CD4-positive, alpha-beta T cell (primary cell): Measurements from ENCODE around the gene LINC00305. TPM values are rescaled to one million over a fixed set of nuclear protein-coding genes. Genes with fewer than 3 reads are reported as not detected.

ENCODE experiments used
- ATAC-seq: fragments of 200-7000 bp; cut with Tn5 transposase; one replicate; pipeline ENCODE4 v1.10.0; 2022; ENCODE audit warnings: mild to moderate bottlenecking; ENCODE audit not compliant: poor library complexity
- CTCF ChIA-PET: fragments of 350-600 bp; sonication (Branson Sonifier 250); formaldehyde crosslinking; loops from one replicate; lab custom pipeline; 2021; ENCODE audit warnings: antibody characterized with exemption, inconsistent platforms; lab: Charles Lee
- POLR2A ChIA-PET: fragments of 350-600 bp; sonication (Branson Sonifier 250); formaldehyde crosslinking; loops from one replicate; lab custom pipeline; 2021; ENCODE audit warnings: antibody characterized with exemption, inconsistent platforms; lab: Charles Lee
- DNase-seq, 14 experiments: peaks; one replicate each; pipeline ENCODE4 v3.0.0-alpha.2; 2013 to 2020; ENCODE audit warnings: mixed read lengths in 2 of 14
- H3K27ac ChIP-seq, 2 donors: one replicate each; pipeline versions ENCODE4 v1.5.1 to v1.7.0; 2013; ENCODE audit warnings: low read length in 2 of 2, low read depth in 1 of 2, mild to moderate bottlenecking in 1 of 2
- H3K27me3 ChIP-seq, 2 experiments: 1 replicate in 1 of 2; 2 replicates in 1 of 2; pipeline versions ENCODE4 v1.6.1 to v1.7.0; 2013; ENCODE audit warnings: low read length in 2 of 2, control low read depth in 1 of 2, mild to moderate bottlenecking in 1 of 2, moderate library complexity in 1 of 2; ENCODE audit not compliant: insufficient read depth in 2 of 2, control insufficient read depth in 1 of 2
- H3K36me3 ChIP-seq: one replicate; pipeline ENCODE4 v1.6.1; 2013; ENCODE audit warnings: low read length, control low read depth; ENCODE audit not compliant: insufficient read depth
- H3K4me1 ChIP-seq: one replicate; pipeline ENCODE4 v1.6.1; 2013; ENCODE audit warnings: low read length, control low read depth; ENCODE audit not compliant: insufficient read depth
- H3K4me3 ChIP-seq: one replicate; pipeline ENCODE4 v1.5.1; 2013; ENCODE audit warnings: mild to moderate bottlenecking, low read length, moderate library complexity
- H3K9me3 ChIP-seq, 2 experiments: 1 replicate in 1 of 2; 2 replicates in 1 of 2; pipeline versions ENCODE4 v1.6.1 to v1.7.0; 2013; ENCODE audit warnings: low read length in 2 of 2, mild to moderate bottlenecking in 2 of 2, control low read depth in 1 of 2, moderate library complexity in 1 of 2; ENCODE audit not compliant: control insufficient read depth in 1 of 2, insufficient read depth in 1 of 2
- H3K27ac Mint-ChIP-seq: one replicate; pipeline ENCODE4 v1.8.0; 2020; ENCODE audit warnings: mixed read lengths
- H3K27me3 Mint-ChIP-seq: one replicate; pipeline ENCODE4 v1.8.0; 2021; ENCODE audit warnings: mixed read lengths
- H3K36me3 Mint-ChIP-seq: one replicate; pipeline ENCODE4 v1.8.0; 2021; ENCODE audit warnings: low read depth, mixed read lengths
- H3K4me1 Mint-ChIP-seq: one replicate; pipeline ENCODE4 v1.8.0; 2021; ENCODE audit warnings: low read depth, mixed read lengths
- H3K4me3 Mint-ChIP-seq: one replicate; pipeline ENCODE4 v1.8.0; 2020; ENCODE audit warnings: mild to moderate bottlenecking, mixed read lengths
- H3K9me3 Mint-ChIP-seq: one replicate; pipeline ENCODE4 v1.8.0; 2020; ENCODE audit warnings: mixed read lengths
- intact Hi-C, 2 experiments: fragments of 100-400 bp; cut with DNase I in 1 of 2; cut with micrococcal nuclease in 1 of 2; formaldehyde crosslinking; loops; one replicate each; pipeline versions ENCODE4 v1.15.1 to v1.9.0; 2023 to 2025; cut with DNase I, micrococcal nuclease
- total RNA-seq, 174 experiments: library from RNA in 2 of 174; stranded (reverse) in 2 of 174; gene quantifications; one replicate each; pipeline ENCODE4 v1.2.3 and lab custom pipeline; 2021 to 2026
- TF ChIP-seq, protein P1 (sequence below): fragments of 200-600 bp; IDR thresholded peaks from one replicate; pipeline ENCODE4 v1.8.0; 2022; ENCODE audit warnings: antibody characterized with exemption, mild to moderate bottlenecking

The LINC00305 gene
- total RNA-seq, 2 experiments from 2014 or later = not detected

DNA sequence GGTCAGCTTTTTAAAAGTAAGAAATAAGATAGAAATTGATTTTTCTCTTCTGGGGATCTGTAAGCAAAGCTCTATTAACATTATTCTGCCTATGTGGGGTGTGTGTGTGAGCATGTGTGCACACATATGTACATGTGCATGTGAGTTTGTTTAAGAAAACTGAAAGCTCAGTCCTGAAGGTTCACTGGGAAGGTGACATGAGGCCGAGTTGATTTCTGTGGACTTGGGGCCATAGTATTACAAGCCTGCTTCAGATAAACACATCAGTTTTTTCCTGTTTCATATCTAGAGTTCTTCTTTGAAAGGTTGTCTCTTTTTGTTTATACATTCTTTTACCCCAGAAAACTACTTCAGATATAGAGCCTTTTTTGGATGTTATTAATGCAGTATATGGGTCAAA lies 95.6 kb downstream of the LINC00305 start:
- ChIA-PET POLR2A (no interaction called here), CTCF (no interaction called here)
- no peaks in the 10 kb centered on the region for H3K4me1 ChIP-seq
- Mint-ChIP-seq H3K36me3 (no peaks in the 10 kb centered on the region), H3K4me3 (no peak overlapping the region), H3K27ac (no peak overlapping the region), H3K4me1 (no peaks in the 10 kb centered on the region), H3K9me3 (no peaks in the 10 kb centered on the region), H3K27me3 (no peaks in the 10 kb centered on the region)
- TF ChIP-seq, protein P1, sequence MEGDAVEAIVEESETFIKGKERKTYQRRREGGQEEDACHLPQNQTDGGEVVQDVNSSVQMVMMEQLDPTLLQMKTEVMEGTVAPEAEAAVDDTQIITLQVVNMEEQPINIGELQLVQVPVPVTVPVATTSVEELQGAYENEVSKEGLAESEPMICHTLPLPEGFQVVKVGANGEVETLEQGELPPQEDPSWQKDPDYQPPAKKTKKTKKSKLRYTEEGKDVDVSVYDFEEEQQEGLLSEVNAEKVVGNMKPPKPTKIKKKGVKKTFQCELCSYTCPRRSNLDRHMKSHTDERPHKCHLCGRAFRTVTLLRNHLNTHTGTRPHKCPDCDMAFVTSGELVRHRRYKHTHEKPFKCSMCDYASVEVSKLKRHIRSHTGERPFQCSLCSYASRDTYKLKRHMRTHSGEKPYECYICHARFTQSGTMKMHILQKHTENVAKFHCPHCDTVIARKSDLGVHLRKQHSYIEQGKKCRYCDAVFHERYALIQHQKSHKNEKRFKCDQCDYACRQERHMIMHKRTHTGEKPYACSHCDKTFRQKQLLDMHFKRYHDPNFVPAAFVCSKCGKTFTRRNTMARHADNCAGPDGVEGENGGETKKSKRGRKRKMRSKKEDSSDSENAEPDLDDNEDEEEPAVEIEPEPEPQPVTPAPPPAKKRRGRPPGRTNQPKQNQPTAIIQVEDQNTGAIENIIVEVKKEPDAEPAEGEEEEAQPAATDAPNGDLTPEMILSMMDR = no peak
- DNase-seq = no peak
- peaks cover 0 to 2% of the 10 kb centered on the region in 2 experiments for H3K27me3 ChIP-seq
- no peaks in the 10 kb centered on the region for H3K9me3 ChIP-seq
- ATAC-seq = no peak
- intact Hi-C loops = no loop called here
- no peak overlapping the region for H3K4me3 ChIP-seq
- no peak overlapping the region for H3K27ac ChIP-seq
- H3K36me3 ChIP-seq = no peaks in the 10 kb centered on the region

DNA sequence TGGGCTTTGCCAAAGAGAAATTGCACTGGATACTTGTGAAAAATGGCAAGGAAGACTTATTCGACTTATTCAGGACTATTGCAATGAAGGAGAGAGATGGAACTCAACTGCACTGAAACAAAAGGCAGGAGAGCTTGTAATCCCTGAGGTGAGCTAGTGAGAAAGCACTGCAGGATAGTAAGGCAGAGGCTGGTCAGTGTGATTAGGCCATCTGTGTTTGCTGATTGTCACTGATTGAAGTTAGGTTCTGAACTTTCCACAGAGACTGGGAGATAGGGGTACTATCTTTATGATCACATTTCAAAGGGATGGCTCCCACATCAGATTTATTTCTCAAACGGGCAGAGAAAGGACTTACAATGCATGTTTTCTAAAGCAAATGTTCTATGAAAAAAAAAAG lies 96.1 kb downstream of the LINC00305 start:
- Mint-ChIP-seq H3K4me3 (no peak overlapping the region), H3K4me1 (no peaks in the 10 kb centered on the region), H3K27ac (no peak overlapping the region), H3K9me3 (no peaks in the 10 kb centered on the region), H3K36me3 (no peaks in the 10 kb centered on the region), H3K27me3 (no peaks in the 10 kb centered on the region)
- DNase-seq (no peak), ATAC-seq (no peak)
- intact Hi-C loops = no loop called here
- Histone ChIP-seq H3K9me3 (no peaks in the 10 kb centered on the region), H3K4me1 (no peaks in the 10 kb centered on the region), H3K36me3 (no peaks in the 10 kb centered on the region), H3K27ac (no peak overlapping the region), H3K27me3 (peaks cover 0 to 2% of the 10 kb centered on the region in 2 experiments), H3K4me3 (no peak overlapping the region)
- TF ChIP-seq, protein P1 = no peak
- POLR2A ChIA-PET = no interaction called here
- CTCF ChIA-PET = no interaction called here

DNA sequence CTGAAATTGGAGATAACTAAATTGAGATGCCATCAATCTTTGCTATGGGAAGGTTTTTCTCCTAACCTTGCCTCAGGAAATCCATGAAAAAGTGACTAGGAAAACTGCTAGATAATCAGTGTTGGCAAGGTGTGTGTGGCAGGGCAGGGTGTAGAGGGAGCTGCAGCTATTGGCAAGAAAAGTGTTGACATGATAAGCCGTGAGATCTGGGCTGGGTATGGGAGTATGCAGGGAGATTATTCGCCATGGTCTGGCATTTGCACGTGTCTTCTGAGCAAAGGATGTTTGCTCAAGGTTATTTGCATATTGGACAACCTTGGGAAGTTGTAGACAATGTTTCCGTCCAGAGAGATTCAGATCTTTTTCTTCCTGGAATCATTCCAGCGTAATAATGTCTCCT lies 104.3 kb downstream of the LINC00305 start:
- intact Hi-C loops = no loop called here
- POLR2A ChIA-PET = no interaction called here

More for the DNA sequence above, 104.3 kb downstream of the LINC00305 start:
- TF ChIP-seq, protein P1 = no peak
- DNase-seq (no peak), ATAC-seq (no peak)
- H3K27me3 Mint-ChIP-seq = no peaks in the 10 kb centered on the region
- no peaks in the 10 kb centered on the region for H3K9me3 Mint-ChIP-seq
- CTCF ChIA-PET = no interaction called here
- no peaks in the 10 kb centered on the region for H3K4me1 Mint-ChIP-seq
- Histone ChIP-seq H3K4me3 (no peak overlapping the region), H3K36me3 (no peaks in the 10 kb centered on the region), H3K27ac (no peak overlapping the region), H3K9me3 (peaks cover 0 to 6% of the 10 kb centered on the region in 2 experiments), H3K27me3 (no peaks in the 10 kb centered on the region), H3K4me1 (no peaks in the 10 kb centered on the region)
- H3K36me3 Mint-ChIP-seq = no peaks in the 10 kb centered on the region
- no peak overlapping the region for H3K27ac Mint-ChIP-seq
- no peak overlapping the region for H3K4me3 Mint-ChIP-seq
